Mesendoderm (in vitro differentiated cells): Measurements from ENCODE around the gene GTF2H2C. TPM values are rescaled to one million over a fixed set of nuclear protein-coding genes. Genes with fewer than 3 reads are reported as not detected.
A peak's percentile ranks its signal among the peaks of the same experiment; 100 is the strongest.
"Not testable (repeated sequence)": the region's sequence is repeated elsewhere in the genome, so short reads cannot be mapped to it uniquely, and the experiment has no call there.

Experiments used
- DNase-seq: peaks from one replicate; pipeline ENCODE4 v3.0.0; 2013
- H2AK5ac ChIP-seq: 2 replicates; pipeline ENCODE4 v1.6.1; 2013; ENCODE audit warnings: low read length, inconsistent platforms
- H2BK120ac ChIP-seq: 2 replicates; pipeline ENCODE4 v1.6.1; 2013; ENCODE audit warnings: low read depth, mild to moderate bottlenecking, low read length, moderate library complexity, mixed read lengths
- H2BK15ac ChIP-seq: replicated peaks from 2 replicates; pipeline ENCODE4 v1.6.1; 2013; ENCODE audit warnings: low read depth, mild to moderate bottlenecking, moderate library complexity
- H2BK5ac ChIP-seq: 2 replicates; pipeline ENCODE4 v1.6.1; 2013; ENCODE audit warnings: low read length, inconsistent platforms
- H3K18ac ChIP-seq: 2 replicates; pipeline ENCODE4 v1.6.1; 2013; ENCODE audit warnings: mild to moderate bottlenecking, low read length, mixed read lengths
- H3K23ac ChIP-seq: one replicate; pipeline ENCODE4 v1.6.1; 2013; ENCODE audit warnings: low read length
- H3K27ac ChIP-seq: 2 replicates; pipeline ENCODE4 v1.5.1; 2013; ENCODE audit warnings: low read depth, mild to moderate bottlenecking, inconsistent platforms, low read length, moderate library complexity
- H3K27me3 ChIP-seq: 2 replicates; pipeline ENCODE4 v1.6.1; 2013; ENCODE audit warnings: low read length, control low read depth, mild to moderate bottlenecking, inconsistent platforms; ENCODE audit not compliant: insufficient read depth, poor library complexity
- H3K36me3 ChIP-seq: 2 replicates; pipeline ENCODE4 v1.6.1; 2013; ENCODE audit warnings: low read length, inconsistent platforms; ENCODE audit not compliant: control insufficient read depth, insufficient read depth
- H3K4ac ChIP-seq: one replicate; pipeline ENCODE4 v1.6.1; 2013; ENCODE audit warnings: low read depth, mild to moderate bottlenecking, low read length, moderate library complexity
- H3K4me1 ChIP-seq: 2 replicates; pipeline ENCODE4 v1.6.1; 2013; ENCODE audit warnings: low read depth, low read length, inconsistent platforms; ENCODE audit not compliant: control insufficient read depth
- H3K4me2 ChIP-seq: 2 replicates; pipeline ENCODE4 v1.6.1; 2013; ENCODE audit warnings: low read length
- H3K4me3 ChIP-seq: 2 replicates; pipeline ENCODE4 v1.5.1; 2013; ENCODE audit warnings: mild to moderate bottlenecking, low read length
- H3K56ac ChIP-seq: one replicate; pipeline ENCODE4 v1.6.1; 2013; ENCODE audit warnings: low read length
- H3K79me1 ChIP-seq: 2 replicates; pipeline ENCODE4 v1.6.1; 2013; ENCODE audit warnings: low read length, inconsistent platforms
- H3K79me2 ChIP-seq: 2 replicates; pipeline ENCODE4 v1.6.1; 2013; ENCODE audit warnings: mild to moderate bottlenecking, low read length; ENCODE audit not compliant: control insufficient read depth, insufficient read depth
- H3K9ac ChIP-seq: 2 replicates; pipeline ENCODE4 v1.6.1; 2013; ENCODE audit warnings: low read length, inconsistent platforms
- H4K5ac ChIP-seq: one replicate; pipeline ENCODE4 v1.6.1; 2013; ENCODE audit warnings: low read length
- H4K8ac ChIP-seq: one replicate; pipeline ENCODE4 v1.6.1; 2013; ENCODE audit warnings: low read depth, mild to moderate bottlenecking, control low read depth, low read length, moderate library complexity
- WGBS: extraction: QIAGEN DNeasy Blood & Tissue Kit; methylation state at CpG from one replicate; pipeline ENCODE4 v1.1.7; 2013; ENCODE audit warnings: low lambda C conversion rate, missing lambda C conversion rate; ENCODE audit not compliant: insufficient coverage; ENCODE audit errors: extremely low coverage; 5-methylcytosine and 5-hydroxymethylcytosine counted together
- polyA plus RNA-seq, 2 experiments: library from polyadenylated mRNA; stranded (reverse); fragments of 200-250 nt; gene quantifications; one replicate each; pipeline ENCODE4 v1.2.3, GENCODE V29; 2013

GTF2H2C gene
- 40.0 TPM for polyA plus RNA-seq (2013, experiment 1 of 2)
- 42.5 TPM for polyA plus RNA-seq (2013, experiment 2 of 2)

- not testable (repeated sequence) for H3K18ac ChIP-seq, H3K4ac ChIP-seq, H3K4me1 ChIP-seq, H3K4me2 ChIP-seq, H2BK5ac ChIP-seq, H3K36me3 ChIP-seq, H3K27ac ChIP-seq, H3K4me3 ChIP-seq, H3K79me1 ChIP-seq, H2AK5ac ChIP-seq, H3K23ac ChIP-seq, H2BK15ac ChIP-seq, H4K8ac ChIP-seq, H4K5ac ChIP-seq, H3K27me3 ChIP-seq, H2BK120ac ChIP-seq, H3K79me2 ChIP-seq
- H3K9ac ChIP-seq, result peak within 1 kb of the TSS; percentile 47
- WGBS, result no CpG with 5 or more reads among the region's 40 CpGs
- H3K56ac ChIP-seq, result peak within 1 kb of the TSS; percentile 56
- peak; percentile 77 for DNase-seq
Observed at GRCh38 chr5:69559908-69560330, at the start of gene GTF2H2C. TSS of gene GTF2H2C (plus strand) at chr5:69560191. CDS start at chr5:69565133, 4,942 bp downstream.

- Histone ChIP-seq H3K56ac (no peak overlapping the region), H3K9ac (no peak overlapping the region), H3K4ac (no peak overlapping the region), H3K27ac (no peak overlapping the region), H3K27me3 (no peaks in the 10 kb centered on the region), H4K5ac (no peak overlapping the region), H3K23ac (no peak overlapping the region), H3K79me1 (peaks cover 2% of the 10 kb centered on the region), H2BK120ac (no peak overlapping the region), H3K4me2 (no peak overlapping the region), H3K79me2 (no peaks in the 10 kb centered on the region), H3K4me1 (no peaks in the 10 kb centered on the region), H3K36me3 (peaks cover 5% of the 10 kb centered on the region), H2BK15ac (no peak overlapping the region), H3K4me3 (no peak overlapping the region), H3K18ac (no peak overlapping the region), H4K8ac (no peak overlapping the region), H2BK5ac (no peak overlapping the region), H2AK5ac (no peak overlapping the region)
- no CpG with 5 or more reads among the region's 2 CpGs for WGBS
- no peak for DNase-seq
Observed at GRCh38 chr5:69510694-69511093, 49.3 kb upstream of the GTF2H2C start.

GRCh38 chr5:69512740-69513260 lies 47.2 kb upstream of the GTF2H2C start:
- H3K4me3 ChIP-seq, result no peak overlapping the region
- DNase-seq, result no peak
- no peak overlapping the region for H4K8ac ChIP-seq
- no peak overlapping the region for H2AK5ac ChIP-seq
- no peak overlapping the region for H3K18ac ChIP-seq
- H4K5ac ChIP-seq, result no peak overlapping the region
- H3K79me1 ChIP-seq, result peaks cover 2% of the 10 kb centered on the region
- no peaks in the 10 kb centered on the region for H3K27me3 ChIP-seq
- no peak overlapping the region for H3K27ac ChIP-seq
- H2BK15ac ChIP-seq, result no peak overlapping the region
- no peak overlapping the region for H2BK5ac ChIP-seq
- H3K4me1 ChIP-seq, result no peaks in the 10 kb centered on the region
- WGBS, result no CpG with 5 or more reads among the region's 2 CpGs
- H3K79me2 ChIP-seq, result no peaks in the 10 kb centered on the region
- H3K4me2 ChIP-seq, result no peak overlapping the region
- H2BK120ac ChIP-seq, result no peak overlapping the region
- H3K56ac ChIP-seq, result no peak overlapping the region
- no peak overlapping the region for H3K4ac ChIP-seq
- H3K36me3 ChIP-seq, result peaks cover 5% of the 10 kb centered on the region
- H3K9ac ChIP-seq, result no peak overlapping the region
- H3K23ac ChIP-seq, result no peak overlapping the region

GRCh38 chr5:69515570-69515969 lies 44.4 kb upstream of the GTF2H2C start:
- not testable (repeated sequence) for H2AK5ac ChIP-seq, H3K79me1 ChIP-seq, H2BK120ac ChIP-seq, H3K4me3 ChIP-seq, H3K27me3 ChIP-seq, H3K36me3 ChIP-seq, H3K23ac ChIP-seq, H3K4me1 ChIP-seq, H2BK5ac ChIP-seq, H3K4me2 ChIP-seq, H4K8ac ChIP-seq, H3K18ac ChIP-seq, H3K9ac ChIP-seq, H3K79me2 ChIP-seq, H3K4ac ChIP-seq, H3K56ac ChIP-seq, DNase-seq, H4K5ac ChIP-seq, H3K27ac ChIP-seq, H2BK15ac ChIP-seq
- WGBS, result no CpG with 5 or more reads among the region's 30 CpGs

- H2BK120ac ChIP-seq, result no peak overlapping the region
- no peak overlapping the region for H2BK15ac ChIP-seq
- no peak overlapping the region for H2AK5ac ChIP-seq
- H3K79me2 ChIP-seq, result no peaks in the 10 kb centered on the region
- DNase-seq, result no peak
- H3K79me1 ChIP-seq, result no peaks in the 10 kb centered on the region
- no peak overlapping the region for H3K56ac ChIP-seq
- H3K4ac ChIP-seq, result no peak overlapping the region
- no peak overlapping the region for H4K5ac ChIP-seq
- no peaks in the 10 kb centered on the region for H3K27me3 ChIP-seq
- no peak overlapping the region for H3K9ac ChIP-seq
- H3K27ac ChIP-seq, result no peak overlapping the region
- H4K8ac ChIP-seq, result no peak overlapping the region
- no peak overlapping the region for H3K18ac ChIP-seq
- no CpG with 5 or more reads among the region's 1 CpG for WGBS
- H3K4me3 ChIP-seq, result no peak overlapping the region
- H2BK5ac ChIP-seq, result no peak overlapping the region
- H3K4me2 ChIP-seq, result no peak overlapping the region
- H3K23ac ChIP-seq, result no peak overlapping the region
- no peaks in the 10 kb centered on the region for H3K4me1 ChIP-seq
- no peaks in the 10 kb centered on the region for H3K36me3 ChIP-seq
Observed at GRCh38 chr5:69516769-69517168, 43.2 kb upstream of the GTF2H2C start.

GRCh38 chr5:69517763-69518212 lies 42.2 kb upstream of the GTF2H2C start:
- no peaks in the 10 kb centered on the region for H3K4me1 ChIP-seq
- no peak overlapping the region for H2AK5ac ChIP-seq
- H3K56ac ChIP-seq, result no peak overlapping the region
- no peak overlapping the region for H3K4ac ChIP-seq
- H4K5ac ChIP-seq, result no peak overlapping the region
- no peak overlapping the region for H2BK5ac ChIP-seq
- H3K79me2 ChIP-seq, result no peaks in the 10 kb centered on the region
- H3K23ac ChIP-seq, result no peak overlapping the region
- H3K4me3 ChIP-seq, result no peak overlapping the region
- WGBS, result no CpG with 5 or more reads among the region's 4 CpGs
- peak; percentile 22 for DNase-seq
- H4K8ac ChIP-seq, result no peak overlapping the region
- no peak overlapping the region for H3K18ac ChIP-seq
- H3K36me3 ChIP-seq, result no peaks in the 10 kb centered on the region
- no peak overlapping the region for H3K4me2 ChIP-seq
- no peaks in the 10 kb centered on the region for H3K79me1 ChIP-seq
- no peak overlapping the region for H2BK120ac ChIP-seq
- no peaks in the 10 kb centered on the region for H3K27me3 ChIP-seq
- H2BK15ac ChIP-seq, result no peak overlapping the region
- H3K27ac ChIP-seq, result no peak overlapping the region
- no peak overlapping the region for H3K9ac ChIP-seq
